Measurements from ENCODE around the gene CYP21A2. TPM values are rescaled to one million over a fixed set of nuclear protein-coding genes. Genes with fewer than 3 reads are reported as not detected.

The CYP21A2 gene
- total RNA-seq, 1 donor, result 0.72 TPM

- Histone ChIP-seq H3K36me3 (ENCODE audit: insufficient read depth, low read length) (no peaks in the 10 kb centered on the region), H3K4me1 (ENCODE audit: insufficient read depth, low read length) (no peaks in the 10 kb centered on the region), H4K20me1 (ENCODE audit: insufficient read depth, low read length) (no peaks in the 10 kb centered on the region), H3K4me3 (ENCODE audit: insufficient read depth, low read length) (no peak overlapping the region), H3K27me3 (ENCODE audit: insufficient read depth, low read length) (peaks cover 23% of the 10 kb centered on the region), H3K27ac (ENCODE audit: low read depth, low read length) (no peak overlapping the region), H3K4me2 (ENCODE audit: insufficient read depth, low read length) (no peak overlapping the region), H2AFZ (ENCODE audit: low read length) (no peak overlapping the region), H3K79me2 (ENCODE audit: insufficient read depth, low read length) (no peaks in the 10 kb centered on the region), H3K9me3 (ENCODE audit: low read depth, low read length) (no peaks in the 10 kb centered on the region)
- TF ChIP-seq CTCF (IDR thresholded peaks at IDR 0.05; ENCODE audit: extremely low read depth, low read depth, low read length), result no peak
- DNase-seq (ENCODE audit: insufficient read length, low spot score, missing footprints), result no peak
Observed at GRCh38 chr6:32069878-32070515, 31.8 kb downstream of the CYP21A2 start.

GRCh38 chr6:32070814-32071543 is 32.8 kb downstream of the CYP21A2 start:
- H2AFZ ChIP-seq (ENCODE audit: low read length), result no peak overlapping the region
- no peak overlapping the region for H3K4me2 ChIP-seq (ENCODE audit: insufficient read depth, low read length)
- DNase-seq (ENCODE audit: insufficient read length, low spot score, missing footprints), result no peak
- no peak overlapping the region for H3K27ac ChIP-seq (ENCODE audit: low read depth, low read length)
- H3K27me3 ChIP-seq (ENCODE audit: insufficient read depth, low read length), result peaks cover 20% of the 10 kb centered on the region
- no peaks in the 10 kb centered on the region for H3K36me3 ChIP-seq (ENCODE audit: insufficient read depth, low read length)
- no peak for TF ChIP-seq CTCF (IDR thresholded peaks at IDR 0.05; ENCODE audit: extremely low read depth, low read depth, low read length)
- no peaks in the 10 kb centered on the region for H3K9me3 ChIP-seq (ENCODE audit: low read depth, low read length)
- no peaks in the 10 kb centered on the region for H4K20me1 ChIP-seq (ENCODE audit: insufficient read depth, low read length)
- peaks cover 7% of the 10 kb centered on the region for H3K4me1 ChIP-seq (ENCODE audit: insufficient read depth, low read length)
- no peaks in the 10 kb centered on the region for H3K79me2 ChIP-seq (ENCODE audit: insufficient read depth, low read length)
- no peak overlapping the region for H3K4me3 ChIP-seq (ENCODE audit: insufficient read depth, low read length)

GRCh38 chr6:32073101-32073500 is 34.9 kb downstream of the CYP21A2 start:
- Histone ChIP-seq H3K79me2 (ENCODE audit: insufficient read depth, low read length) (no peaks in the 10 kb centered on the region), H3K27me3 (ENCODE audit: insufficient read depth, low read length) (peaks cover 20% of the 10 kb centered on the region), H3K4me3 (ENCODE audit: insufficient read depth, low read length) (no peak overlapping the region), H2AFZ (ENCODE audit: low read length) (no peak overlapping the region), H3K4me1 (ENCODE audit: insufficient read depth, low read length) (peaks cover 18% of the 10 kb centered on the region), H4K20me1 (ENCODE audit: insufficient read depth, low read length) (no peaks in the 10 kb centered on the region), H3K9me3 (ENCODE audit: low read depth, low read length) (no peaks in the 10 kb centered on the region), H3K27ac (ENCODE audit: low read depth, low read length) (no peak overlapping the region), H3K4me2 (ENCODE audit: insufficient read depth, low read length) (no peak overlapping the region), H3K36me3 (ENCODE audit: insufficient read depth, low read length) (no peaks in the 10 kb centered on the region)
- no peak for DNase-seq (ENCODE audit: insufficient read length, low spot score, missing footprints)
- no peak for TF ChIP-seq CTCF (IDR thresholded peaks at IDR 0.05; ENCODE audit: extremely low read depth, low read depth, low read length)

GRCh38 chr6:32073613-32074012 is 35.4 kb downstream of the CYP21A2 start:
- Histone ChIP-seq H3K4me2 (ENCODE audit: insufficient read depth, low read length) (no peak overlapping the region), H3K9me3 (ENCODE audit: low read depth, low read length) (no peaks in the 10 kb centered on the region), H3K79me2 (ENCODE audit: insufficient read depth, low read length) (no peaks in the 10 kb centered on the region), H2AFZ (ENCODE audit: low read length) (no peak overlapping the region), H3K4me1 (ENCODE audit: insufficient read depth, low read length) (peaks cover 18% of the 10 kb centered on the region), H3K36me3 (ENCODE audit: insufficient read depth, low read length) (no peaks in the 10 kb centered on the region), H3K27me3 (ENCODE audit: insufficient read depth, low read length) (peaks cover 20% of the 10 kb centered on the region), H3K27ac (ENCODE audit: low read depth, low read length) (no peak overlapping the region), H4K20me1 (ENCODE audit: insufficient read depth, low read length) (no peaks in the 10 kb centered on the region), H3K4me3 (ENCODE audit: insufficient read depth, low read length) (no peak overlapping the region)
- no peak for DNase-seq (ENCODE audit: insufficient read length, low spot score, missing footprints)
- no peak for TF ChIP-seq CTCF (IDR thresholded peaks at IDR 0.05; ENCODE audit: extremely low read depth, low read depth, low read length)

Data from osteoblast (primary cell).